RWPE2 (cell line): ENCODE data around the gene SULT2B1.

Experiments used
- ATAC-seq: fragments of 200-7000 bp; cut with Tn5 transposase; 3 replicates; pipeline ENCODE4 v1.9.1; 2021; ENCODE audit warnings: low read depth
- DNase-seq: peaks from one replicate; pipeline ENCODE4 v3.0.0-alpha.2; 2020; ENCODE audit warnings: low spot score
- H3K27ac ChIP-seq: fragments of 450-650 bp; 2 replicates; pipeline ENCODE4 v1.5.1; 2017; ENCODE audit warnings: mild to moderate bottlenecking; ENCODE audit not compliant: poor library complexity, severe bottlenecking
- H3K27me3 ChIP-seq: fragments of 250-450 bp; sonication (Bioruptor Pico); 2 replicates; pipeline ENCODE4 v1.5.1; 2021; ENCODE audit warnings: mild to moderate bottlenecking, moderate library complexity; ENCODE audit not compliant: insufficient read depth, poor library complexity, severe bottlenecking
- H3K36me3 ChIP-seq: fragments of 250-450 bp; sonication (Bioruptor Pico); 2 replicates; pipeline ENCODE4 v1.5.1; 2020; ENCODE audit warnings: low read depth, mild to moderate bottlenecking, moderate library complexity
- H3K4me1 ChIP-seq: fragments of 250-450 bp; sonication (Bioruptor Pico); 2 replicates; pipeline ENCODE4 v1.5.1; 2021; ENCODE audit warnings: mild to moderate bottlenecking, moderate library complexity; ENCODE audit not compliant: insufficient read depth, poor library complexity, severe bottlenecking
- H3K4me3 ChIP-seq: fragments of 250-450 bp; sonication (Bioruptor Pico); 2 replicates; pipeline ENCODE4 v1.5.1; 2021; ENCODE audit warnings: mild to moderate bottlenecking, moderate library complexity; ENCODE audit not compliant: severe bottlenecking
- H3K9me3 ChIP-seq: fragments of 250-450 bp; sonication (Bioruptor Pico); 2 replicates; pipeline ENCODE4 v1.5.1; 2021; ENCODE audit warnings: mild to moderate bottlenecking, moderate library complexity; ENCODE audit not compliant: severe bottlenecking
- CTCF ChIP-seq: fragments of 450-650 bp; IDR thresholded peaks from one replicate; pipeline ENCODE4 v1.5.1; 2017; ENCODE audit warnings: mild to moderate bottlenecking, moderate library complexity; ENCODE audit not compliant: poor library complexity, severe bottlenecking

The SULT2B1 gene

GRCh38 chr19:48648134-48648533 lies 96.2 kb downstream of the SULT2B1 start:
- ATAC-seq, result no peak
- Histone ChIP-seq H3K27me3 (no peaks in the 10 kb centered on the region), H3K27ac (no peak overlapping the region), H3K4me3 (no peak overlapping the region), H3K9me3 (no peaks in the 10 kb centered on the region), H3K4me1 (peaks cover 9% of the 10 kb centered on the region), H3K36me3 (no peaks in the 10 kb centered on the region)
- no peak for DNase-seq
- TF ChIP-seq CTCF, result no peak
